Measurements from ENCODE around the gene GAL3ST3. TPM values are rescaled to one million over a fixed set of nuclear protein-coding genes. Genes with fewer than 3 reads are reported as not detected.
A peak's percentile ranks its signal among the peaks of the same experiment; 100 is the strongest.
"Not testable (repeated sequence)": the region's sequence is repeated elsewhere in the genome, so short reads cannot be mapped to it uniquely, and the experiment has no call there.

The GAL3ST3 gene
- total RNA-seq, 2 donors from 2014 or later = 1.1 TPM; not detected in 1

DNA sequence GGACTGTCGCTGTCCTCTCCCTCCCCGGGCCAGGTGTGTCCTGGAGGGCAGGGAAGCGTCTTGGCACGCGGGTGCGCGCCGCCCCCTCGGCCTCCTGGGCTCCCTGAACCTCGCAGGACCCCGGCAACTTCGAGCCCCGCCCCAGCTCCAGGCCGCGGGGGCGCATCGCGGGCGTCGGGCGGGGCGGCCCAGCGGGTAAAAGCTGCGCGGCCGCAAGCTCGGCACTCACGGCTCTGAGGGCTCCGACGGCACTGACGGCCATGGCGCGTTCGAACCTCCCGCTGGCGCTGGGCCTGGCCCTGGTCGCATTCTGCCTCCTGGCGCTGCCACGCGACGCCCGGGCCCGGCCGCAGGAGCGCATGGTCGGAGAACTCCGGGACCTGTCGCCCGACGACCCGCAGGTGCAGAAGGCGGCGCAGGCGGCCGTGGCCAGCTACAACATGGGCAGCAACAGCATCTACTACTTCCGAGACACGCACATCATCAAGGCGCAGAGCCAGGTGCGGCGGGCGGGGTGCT, 37.1 kb downstream of the GAL3ST3 start, which contains the start of gene CST6:
Gene CST6, plus strand, starts transcription at position 224 of the 519 bp plus-strand sequence. Its CDS starts 37 bp downstream, at position 261.
- TF ChIP-seq, protein P1, sequence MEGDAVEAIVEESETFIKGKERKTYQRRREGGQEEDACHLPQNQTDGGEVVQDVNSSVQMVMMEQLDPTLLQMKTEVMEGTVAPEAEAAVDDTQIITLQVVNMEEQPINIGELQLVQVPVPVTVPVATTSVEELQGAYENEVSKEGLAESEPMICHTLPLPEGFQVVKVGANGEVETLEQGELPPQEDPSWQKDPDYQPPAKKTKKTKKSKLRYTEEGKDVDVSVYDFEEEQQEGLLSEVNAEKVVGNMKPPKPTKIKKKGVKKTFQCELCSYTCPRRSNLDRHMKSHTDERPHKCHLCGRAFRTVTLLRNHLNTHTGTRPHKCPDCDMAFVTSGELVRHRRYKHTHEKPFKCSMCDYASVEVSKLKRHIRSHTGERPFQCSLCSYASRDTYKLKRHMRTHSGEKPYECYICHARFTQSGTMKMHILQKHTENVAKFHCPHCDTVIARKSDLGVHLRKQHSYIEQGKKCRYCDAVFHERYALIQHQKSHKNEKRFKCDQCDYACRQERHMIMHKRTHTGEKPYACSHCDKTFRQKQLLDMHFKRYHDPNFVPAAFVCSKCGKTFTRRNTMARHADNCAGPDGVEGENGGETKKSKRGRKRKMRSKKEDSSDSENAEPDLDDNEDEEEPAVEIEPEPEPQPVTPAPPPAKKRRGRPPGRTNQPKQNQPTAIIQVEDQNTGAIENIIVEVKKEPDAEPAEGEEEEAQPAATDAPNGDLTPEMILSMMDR (IDR thresholded peaks at IDR 0.05) = no peak
- no peak for ATAC-seq (ENCODE audit: insufficient number of reproducible peaks, low FRiP score, low read depth)
- Histone ChIP-seq H3K4me1 (ENCODE audit: control insufficient read depth in 1 of 2, low read depth in 2 of 2) (peaks cover 31 to 61% of the 10 kb centered on the region in 2 donors), H3K27ac (peak within 1 kb of the TSS; percentile 90 to 97), H3K27me3 (replicated peaks; ENCODE audit: insufficient read depth) (no peaks in the 10 kb centered on the region), H3K36me3 (no peaks in the 10 kb centered on the region), H3K4me3 (peak within 1 kb of the TSS; percentile 37), H3K9me3 (no peaks in the 10 kb centered on the region)
- no peak for DNase-seq (ENCODE audit: low spot score)

- peak; percentile 30 for ATAC-seq (ENCODE audit: insufficient number of reproducible peaks, low FRiP score, low read depth)
- Histone ChIP-seq H3K4me3 (peak overlapping the region; percentile 37), H3K27ac (peak overlapping the region; percentile 87 to 89)
These were observed 37.6 kb downstream of the GAL3ST3 start for GRCh38 chr11:66011239-66011784.

DNA sequence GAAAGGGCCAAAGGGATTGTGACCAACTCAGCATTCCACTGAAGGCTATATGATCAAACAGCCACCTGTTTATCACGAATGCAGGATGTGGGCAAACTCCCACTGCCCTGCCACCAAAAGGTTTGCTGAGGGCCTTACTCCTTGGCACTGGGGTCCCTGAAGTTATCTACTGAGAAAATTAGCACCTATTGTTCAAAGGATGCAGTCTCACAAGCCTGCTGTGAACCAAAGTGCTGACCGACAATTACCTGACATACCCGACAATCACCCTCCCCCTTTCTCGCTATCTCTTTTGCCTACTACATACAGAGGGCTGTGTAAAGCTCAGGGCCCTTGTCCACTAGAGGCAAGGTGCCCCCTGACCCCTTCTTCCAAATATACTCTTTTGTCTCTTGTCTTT, 38.9 kb downstream of the GAL3ST3 start:
- ATAC-seq (ENCODE audit: insufficient number of reproducible peaks, low FRiP score, low read depth); H3K27me3 ChIP-seq (replicated peaks; ENCODE audit: insufficient read depth); H3K9me3 ChIP-seq; H3K36me3 ChIP-seq; DNase-seq (ENCODE audit: low spot score); H3K4me3 ChIP-seq: not testable (repeated sequence)
- Histone ChIP-seq H3K4me1 (ENCODE audit: control insufficient read depth in 1 of 2, low read depth in 2 of 2) (peaks cover 17 to 43% of the 10 kb centered on the region in 2 donors), H3K27ac (peak overlapping the region in 1 of 2 donors; percentile 87)

More at GRCh38 chr11:66011239-66011784, 37.6 kb downstream of the GAL3ST3 start:
- Histone ChIP-seq H3K36me3 (no peaks in the 10 kb centered on the region), H3K9me3 (no peaks in the 10 kb centered on the region), H3K4me1 (ENCODE audit: control insufficient read depth in 1 of 2, low read depth in 2 of 2) (peaks cover 27 to 56% of the 10 kb centered on the region in 2 donors), H3K27me3 (replicated peaks; ENCODE audit: insufficient read depth) (no peaks in the 10 kb centered on the region)
- DNase-seq (ENCODE audit: low spot score) = no peak
- TF ChIP-seq, protein P1 (IDR thresholded peaks at IDR 0.05) = no peak

DNA sequence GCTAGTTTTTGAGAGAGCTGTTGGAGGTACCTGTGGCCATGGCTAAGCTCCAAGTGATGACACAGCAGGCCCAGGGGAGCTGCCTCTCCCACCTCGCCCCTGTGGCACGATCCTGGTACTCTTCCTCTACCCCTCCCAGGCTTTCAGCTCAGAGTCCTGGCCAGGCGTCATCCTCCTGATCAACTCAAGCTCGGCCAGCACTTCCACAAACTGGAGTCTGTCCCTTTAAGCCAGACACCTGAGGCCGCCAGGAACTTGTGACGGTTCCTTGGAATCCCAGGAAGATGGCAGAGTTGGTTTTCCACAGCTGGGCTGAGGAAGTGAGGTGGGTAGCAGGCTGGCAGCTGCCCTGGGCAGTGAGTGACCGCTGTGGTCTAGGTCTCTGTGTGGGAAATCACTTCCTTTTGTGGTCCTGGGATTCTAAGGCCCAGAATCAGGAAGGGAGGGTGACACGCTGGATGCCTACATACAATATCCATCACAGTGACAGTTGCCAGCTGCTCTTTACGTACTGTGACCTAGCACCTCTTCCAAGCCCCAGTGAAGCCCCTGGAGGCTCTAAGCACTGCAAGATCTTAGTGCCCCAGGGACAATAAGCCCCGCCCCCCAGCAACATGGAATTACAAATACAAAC, 40.4 kb downstream of the GAL3ST3 start:
- DNase-seq (ENCODE audit: low spot score) (no peak), ATAC-seq (ENCODE audit: insufficient number of reproducible peaks, low FRiP score, low read depth) (no peak)
- Histone ChIP-seq H3K4me1 (ENCODE audit: control insufficient read depth in 1 of 2, low read depth in 2 of 2) (peaks cover 12 to 31% of the 10 kb centered on the region in 2 donors), H3K9me3 (no peaks in the 10 kb centered on the region), H3K36me3 (no peaks in the 10 kb centered on the region), H3K4me3 (no peak overlapping the region), H3K27ac (peak overlapping the region; percentile 4 to 45), H3K27me3 (replicated peaks; ENCODE audit: insufficient read depth) (no peaks in the 10 kb centered on the region)
- TF ChIP-seq, protein P1 (IDR thresholded peaks at IDR 0.05) = no peak

GRCh38 chr11:66008095-66008467, 40.9 kb downstream of the GAL3ST3 start:
- Histone ChIP-seq H3K4me3 (no peak overlapping the region), H3K9me3 (no peaks in the 10 kb centered on the region), H3K27ac (peak overlapping the region in 1 of 2 donors; percentile 45), H3K36me3 (no peaks in the 10 kb centered on the region), H3K27me3 (replicated peaks; ENCODE audit: insufficient read depth) (no peaks in the 10 kb centered on the region), H3K4me1 (ENCODE audit: control insufficient read depth in 1 of 2, low read depth in 2 of 2) (peaks cover 14 to 31% of the 10 kb centered on the region in 2 donors)
- TF ChIP-seq, protein P1 (IDR thresholded peaks at IDR 0.05) = no peak
- ATAC-seq (ENCODE audit: insufficient number of reproducible peaks, low FRiP score, low read depth) (no peak), DNase-seq (ENCODE audit: low spot score) (no peak)

All from thoracic aorta (tissue), 2 donors.